Small intestine (tissue), 7 donors: ENCODE data around the gene OR7C2. TPM values are rescaled to one million over a fixed set of nuclear protein-coding genes. Genes with fewer than 3 reads are reported as not detected.

ENCODE experiments used
- DNase-seq, 2 donors: peaks; one replicate each; pipeline versions ENCODE4 v3.0.0 to v3.0.0-alpha.2; 2013
- FAIRE-seq: peaks from 2 replicates; lab custom pipeline; 2012; peaks lifted over from hg19 to GRCh38; lab: Jason Lieb, UNC
- H3K27ac ChIP-seq, 3 donors: one replicate each; pipeline ENCODE4 v1.5.1; 2013; ENCODE audit warnings: low read length in 2 of 3, mild to moderate bottlenecking in 2 of 3, control low read depth in 1 of 3, inconsistent platforms in 1 of 3, low read depth in 1 of 3, moderate library complexity in 1 of 3
- H3K27me3 ChIP-seq, 3 donors: one replicate each; pipeline ENCODE4 v1.6.1; 2013; ENCODE audit warnings: low read length in 3 of 3, inconsistent platforms in 1 of 3; ENCODE audit not compliant: control insufficient read depth in 3 of 3, insufficient read depth in 3 of 3
- H3K36me3 ChIP-seq, 3 donors: one replicate each; pipeline ENCODE4 v1.6.1; 2013; ENCODE audit warnings: low read length in 3 of 3, inconsistent platforms in 1 of 3, low read depth in 1 of 3, mild to moderate bottlenecking in 1 of 3, moderate library complexity in 1 of 3; ENCODE audit not compliant: control insufficient read depth in 3 of 3, insufficient read depth in 2 of 3
- H3K4me1 ChIP-seq, 3 donors: one replicate each; pipeline ENCODE4 v1.6.1; 2013; ENCODE audit warnings: low read length in 2 of 3, inconsistent platforms in 1 of 3, low read depth in 1 of 3, mild to moderate bottlenecking in 1 of 3, moderate library complexity in 1 of 3; ENCODE audit not compliant: control insufficient read depth in 3 of 3, insufficient read depth in 2 of 3
- H3K4me3 ChIP-seq, 3 donors: one replicate each; pipeline ENCODE4 v1.5.1; 2013; ENCODE audit warnings: low read length in 3 of 3, control low read depth in 1 of 3, inconsistent platforms in 1 of 3, low read depth in 1 of 3, mild to moderate bottlenecking in 1 of 3, moderate library complexity in 1 of 3
- H3K9me3 ChIP-seq, 2 donors: one replicate each; pipeline ENCODE4 v1.6.1; 2013; ENCODE audit warnings: low read depth in 1 of 2, low read length in 1 of 2; ENCODE audit not compliant: control insufficient read depth in 2 of 2, insufficient read depth in 1 of 2
- WGBS, 3 donors: extraction: QIAGEN DNeasy Blood & Tissue Kit; methylation state at CpG; one replicate each; pipeline ENCODE4 v1.1.7; 2013; 5-methylcytosine and 5-hydroxymethylcytosine counted together
- polyA plus RNA-seq, 4 donors: library from polyadenylated mRNA; stranded (reverse) in 3 of 4; unstranded in 1 of 4; fragments of 200-250 nt in 3 of 4; fragments of 120-200 nt in 1 of 4; gene quantifications; one replicate each; pipeline versions ENCODE4 v1.2.1 to v1.2.3, GENCODE V29; 2013
- donor health status: healthy with polysubstance abuse.
- donor health status: control.
- donor health status: control.
- donor health status: Bipolar disorder and iron deficiency.
- donor health status: healthy.

The OR7C2 gene
- polyA plus RNA-seq, 4 donors = not detected

GRCh38 chr19:14968247-14968646 lies 27.0 kb downstream of the OR7C2 start:
- FAIRE-seq (no peak), DNase-seq (no peak)
- Histone ChIP-seq H3K27me3 (no peaks in the 10 kb centered on the region), H3K4me3 (no peak overlapping the region), H3K9me3 (no peaks in the 10 kb centered on the region), H3K27ac (no peak overlapping the region), H3K36me3 (no peaks in the 10 kb centered on the region), H3K4me1 (no peaks in the 10 kb centered on the region)
- WGBS, 3 donors = 91 to 97% (median 96%) methylated on average over 14 of the region's 14 CpGs

GRCh38 chr19:14971474-14971873 lies 30.2 kb downstream of the OR7C2 start:
- no peaks in the 10 kb centered on the region for H3K4me1 ChIP-seq
- no peak overlapping the region for H3K4me3 ChIP-seq
- H3K9me3 ChIP-seq = no peaks in the 10 kb centered on the region
- H3K27ac ChIP-seq = no peak overlapping the region
- no peak for DNase-seq
- no peaks in the 10 kb centered on the region for H3K36me3 ChIP-seq
- 64 to 80% (median 73%) methylated on average over 7 of the region's 7 CpGs for WGBS, 3 donors
- FAIRE-seq = no peak
- no peaks in the 10 kb centered on the region for H3K27me3 ChIP-seq

GRCh38 chr19:14972676-14973075 lies 31.4 kb downstream of the OR7C2 start:
- Histone ChIP-seq H3K9me3 (no peaks in the 10 kb centered on the region), H3K27me3 (peaks cover 0 to 2% (median 0%) of the 10 kb centered on the region in 3 donors), H3K4me1 (no peaks in the 10 kb centered on the region), H3K36me3 (no peaks in the 10 kb centered on the region), H3K27ac (no peak overlapping the region), H3K4me3 (no peak overlapping the region)
- 87 to 90% (median 89%) methylated on average over 26 to 27 of the region's 27 CpGs for WGBS, 3 donors
- FAIRE-seq (no peak), DNase-seq (no peak)

GRCh38 chr19:14974488-14974887 lies 33.2 kb downstream of the OR7C2 start:
- no peak for FAIRE-seq
- Histone ChIP-seq H3K27ac (no peak overlapping the region), H3K9me3 (no peaks in the 10 kb centered on the region), H3K36me3 (no peaks in the 10 kb centered on the region), H3K4me1 (no peaks in the 10 kb centered on the region), H3K4me3 (no peak overlapping the region), H3K27me3 (peaks cover 0 to 14% (median 11%) of the 10 kb centered on the region in 3 donors)
- DNase-seq = no peak
- 54 to 70% (median 63%) methylated on average over 4 of the region's 4 CpGs for WGBS, 3 donors

- H3K9me3 ChIP-seq = no peaks in the 10 kb centered on the region
- peaks cover 7 to 32% (median 15%) of the 10 kb centered on the region in 3 donors for H3K27me3 ChIP-seq
- no peak for FAIRE-seq
- WGBS, 3 donors = 41 to 66% (median 54%) methylated on average over 5 of the region's 5 CpGs
- DNase-seq = no peak
- H3K36me3 ChIP-seq = no peaks in the 10 kb centered on the region
- no peak overlapping the region for H3K27ac ChIP-seq
- no peak overlapping the region for H3K4me3 ChIP-seq
- H3K4me1 ChIP-seq = no peaks in the 10 kb centered on the region
These were observed 35.8 kb downstream of the OR7C2 start for GRCh38 chr19:14977128-14977527.

GRCh38 chr19:14978161-14978776 lies 37.0 kb downstream of the OR7C2 start:
- FAIRE-seq = no peak
- H3K27me3 ChIP-seq = peaks cover 7 to 32% (median 15%) of the 10 kb centered on the region in 3 donors
- no peak overlapping the region for H3K4me3 ChIP-seq
- 65 to 75% (median 67%) methylated on average over 6 of the region's 6 CpGs for WGBS, 3 donors
- H3K27ac ChIP-seq = no peak overlapping the region
- no peak for DNase-seq
- H3K4me1 ChIP-seq = no peaks in the 10 kb centered on the region
- no peaks in the 10 kb centered on the region for H3K36me3 ChIP-seq
- H3K9me3 ChIP-seq = no peaks in the 10 kb centered on the region

- 2 to 7% (median 4%) methylated on average over 41 to 84 of the region's 84 CpGs for WGBS, 3 donors
- no peaks in the 10 kb centered on the region for H3K9me3 ChIP-seq
- no peaks in the 10 kb centered on the region for H3K4me1 ChIP-seq
- H3K27ac ChIP-seq = no peak within 1 kb of the TSS
- no peak within 1 kb of the TSS for H3K4me3 ChIP-seq
- no peak for DNase-seq
- H3K27me3 ChIP-seq = peaks cover 7 to 32% (median 15%) of the 10 kb centered on the region in 3 donors
- no peak for FAIRE-seq
- H3K36me3 ChIP-seq = no peaks in the 10 kb centered on the region
These were observed 38.4 kb downstream of the OR7C2 start, which contains the start of gene SLC1A6 for GRCh38 chr19:14979476-14980255. Gene SLC1A6 (minus strand): TSS chr19:14979864. CDS start chr19:14972910, 6,954 bp downstream.

GRCh38 chr19:14985133-14985532 lies 43.8 kb downstream of the OR7C2 start:
- DNase-seq = no peak
- peaks cover under 1 to 15% (median 4%) of the 10 kb centered on the region in 3 donors for H3K27me3 ChIP-seq
- 58 to 69% (median 66%) methylated on average over 5 of the region's 5 CpGs for WGBS, 3 donors

More at GRCh38 chr19:14985133-14985532, 43.8 kb downstream of the OR7C2 start:
- H3K4me1 ChIP-seq = no peaks in the 10 kb centered on the region
- H3K27ac ChIP-seq = no peak overlapping the region
- no peaks in the 10 kb centered on the region for H3K9me3 ChIP-seq
- FAIRE-seq = no peak
- H3K4me3 ChIP-seq = no peak overlapping the region
- no peaks in the 10 kb centered on the region for H3K36me3 ChIP-seq
